Gastrocnemius medialis (tissue), 4 donors: Measurements from ENCODE around the gene ARAP3.

Experiments used
- CTCF ChIP-seq, 5 experiments: fragments of 450-650 bp in 3 of 5; fragments of 200-600 bp in 2 of 5; sonication (generic) in 2 of 5; IDR thresholded peaks in 4 of 5; conservative IDR thresholded peaks in 1 of 5; 1 replicate in 4 of 5; 2 replicates in 1 of 5; pipeline ENCODE4 v1.5.1; 2016 to 2019; ENCODE audit warnings: antibody characterized with exemption in 5 of 5, mild to moderate bottlenecking in 3 of 5, moderate library complexity in 3 of 5
- POLR2A ChIP-seq, 2 donors: fragments of 450-650 bp; IDR thresholded peaks; one replicate each; pipeline ENCODE4 v1.6.1; 2017; ENCODE audit warnings: antibody characterized with exemption in 2 of 2, mild to moderate bottlenecking in 2 of 2, moderate library complexity in 2 of 2

- TF ChIP-seq POLR2A (IDR thresholded peaks at IDR 0.05) (no peak), CTCF (IDR thresholded peaks at IDR 0.05 in 4 of 5, conservative IDR thresholded peaks at IDR 0.05 in 1 of 5) (no peak)
Measured at GRCh38 chr5:141623611-141624010, 58.4 kb downstream of the ARAP3 start.
